Adipose tissue (tissue), 3 donors: ENCODE data around the gene PLXNA4. TPM values are rescaled to one million over a fixed set of nuclear protein-coding genes. Genes with fewer than 3 reads are reported as not detected.

Experiments used
- H3K27ac ChIP-seq: one replicate; pipeline ENCODE4 v1.5.1; 2013; ENCODE audit warnings: low read depth, low read length
- WGBS, 3 donors: extraction: QIAGEN DNeasy Blood & Tissue Kit; methylation state at CpG; one replicate each; pipeline ENCODE4 v1.1.7; 2013; 5-methylcytosine and 5-hydroxymethylcytosine counted together
- polyA plus RNA-seq, 3 donors: library from polyadenylated mRNA; stranded (reverse); fragments of 200-250 nt; gene quantifications; one replicate each; pipeline ENCODE4 v1.2.3, GENCODE V29; 2013
- donor health status: healthy with polysubstance abuse.
- donor health status: Bipolar disorder and iron deficiency.
- donor health status: healthy.

PLXNA4 gene
- polyA plus RNA-seq, 3 donors, result 1.6 to 38.3 (median 11.6) TPM

GRCh38 chr7:132337450-132338080 lies 238.7 kb downstream of the PLXNA4 start:
- H3K27ac ChIP-seq, result no peak overlapping the region
- 74 to 81% (median 75%) methylated on average over 4 of the region's 4 CpGs for WGBS, 3 donors

- 69 to 85% (median 80%) methylated on average over 5 of the region's 5 CpGs for WGBS, 3 donors
- H3K27ac ChIP-seq, result no peak overlapping the region
Observed at GRCh38 chr7:132336797-132337196, 239.5 kb downstream of the PLXNA4 start.

GRCh38 chr7:132333301-132333700 lies 243.0 kb downstream of the PLXNA4 start:
- WGBS, 3 donors, result 55 to 72% (median 68%) methylated on average over 2 of the region's 2 CpGs

GRCh38 chr7:132328760-132329159 lies 247.5 kb downstream of the PLXNA4 start:
- 82 to 90% (median 87%) methylated on average over 5 of the region's 5 CpGs for WGBS, 3 donors
- H3K27ac ChIP-seq, result no peak overlapping the region

More at GRCh38 chr7:132333301-132333700, 243.0 kb downstream of the PLXNA4 start:
- H3K27ac ChIP-seq, result no peak overlapping the region

GRCh38 chr7:132328047-132328620 lies 248.1 kb downstream of the PLXNA4 start:
- WGBS, 3 donors, result 64 to 69% (median 66%) methylated on average over 13 of the region's 13 CpGs

GRCh38 chr7:132326878-132327589 lies 249.2 kb downstream of the PLXNA4 start:
- no peak overlapping the region for H3K27ac ChIP-seq
- WGBS, 3 donors, result 89 to 100% (median 98%) methylated on average over 1 of the region's 1 CpG

More at GRCh38 chr7:132328047-132328620, 248.1 kb downstream of the PLXNA4 start:
- H3K27ac ChIP-seq, result no peak overlapping the region

- 56 to 69% (median 58%) methylated on average over 3 of the region's 3 CpGs for WGBS, 3 donors
- no peak overlapping the region for H3K27ac ChIP-seq
Observed at GRCh38 chr7:132322970-132323369, 253.3 kb downstream of the PLXNA4 start.

- WGBS, 3 donors, result 32 to 66% (median 64%) methylated on average over 6 of the region's 6 CpGs
- no peak overlapping the region for H3K27ac ChIP-seq
Observed at GRCh38 chr7:132321387-132321786, 254.9 kb downstream of the PLXNA4 start.

GRCh38 chr7:132319481-132319880 lies 256.8 kb downstream of the PLXNA4 start:
- WGBS, 3 donors, result 31 to 45% (median 41%) methylated on average over 6 of the region's 6 CpGs
- H3K27ac ChIP-seq, result no peak overlapping the region

- WGBS, 3 donors, result 5 to 7% (median 7%) methylated on average over 19 to 20 of the region's 20 CpGs
- no peak overlapping the region for H3K27ac ChIP-seq
Observed at GRCh38 chr7:132318352-132319318, 257.6 kb downstream of the PLXNA4 start.

- 57 to 63% (median 63%) methylated on average over 7 of the region's 7 CpGs for WGBS, 3 donors
- no peak overlapping the region for H3K27ac ChIP-seq
Observed at GRCh38 chr7:132317701-132318351, 258.4 kb downstream of the PLXNA4 start.

GRCh38 chr7:132312531-132313055 lies 263.7 kb downstream of the PLXNA4 start:
- WGBS, 3 donors, result 76 to 84% (median 80%) methylated on average over 4 of the region's 4 CpGs
- H3K27ac ChIP-seq, result no peak overlapping the region

GRCh38 chr7:132311733-132312132 lies 264.5 kb downstream of the PLXNA4 start:
- WGBS, 3 donors, result 70 to 92% (median 88%) methylated on average over 2 of the region's 2 CpGs
- H3K27ac ChIP-seq, result no peak overlapping the region

- 62 to 72% (median 68%) methylated on average over 9 of the region's 9 CpGs for WGBS, 3 donors
- H3K27ac ChIP-seq, result no peak overlapping the region
Observed at GRCh38 chr7:132309102-132309805, 267.0 kb downstream of the PLXNA4 start.

GRCh38 chr7:132307465-132307864 lies 268.8 kb downstream of the PLXNA4 start:
- no peak overlapping the region for H3K27ac ChIP-seq
- 61 to 70% (median 70%) methylated on average over 7 of the region's 7 CpGs for WGBS, 3 donors

- WGBS, 3 donors, result 58 to 61% (median 58%) methylated on average over 6 of the region's 6 CpGs
- no peak overlapping the region for H3K27ac ChIP-seq
Observed at GRCh38 chr7:132300599-132301277, 275.5 kb downstream of the PLXNA4 start.

- no peak overlapping the region for H3K27ac ChIP-seq
- WGBS, 3 donors, result 49 to 73% (median 63%) methylated on average over 4 of the region's 4 CpGs
Observed at GRCh38 chr7:132298790-132299189, 277.5 kb downstream of the PLXNA4 start.
